SK-N-SH (cell line): ENCODE data around the gene TXNDC12. TPM values are rescaled to one million over a fixed set of nuclear protein-coding genes. Genes with fewer than 3 reads are reported as not detected.
"Not testable (repeated sequence)": the region's sequence is repeated elsewhere in the genome, so short reads cannot be mapped to it uniquely, and the experiment has no call there.

ENCODE experiments used
- CTCF ChIA-PET: fragments of 300-600, 350-600 bp; formaldehyde crosslinking; extraction: SDS; loops from one replicate; lab custom pipeline; 2021; lab: Yijun Ruan, JAX
- POLR2A ChIA-PET: fragments of 350-600 bp; sonication (Branson Sonifier 250); formaldehyde crosslinking; extraction: SDS; loops from one replicate; lab custom pipeline; 2020; ENCODE audit warnings: antibody characterized with exemption, inconsistent platforms; lab: Yijun Ruan, JAX
- DNase-seq: peaks from one replicate; pipeline ENCODE4 v3.0.0; 2012
- H2AFZ ChIP-seq: fragments of 200-600 bp; sonication (generic); 2 replicates; pipeline ENCODE4 v1.8.1; 2016; ENCODE audit warnings: antibody characterized with exemption, mild to moderate bottlenecking, low read depth
- H3F3A ChIP-seq: fragments of 200-600 bp; sonication (generic); replicated peaks from 2 replicates; pipeline ENCODE3; 2016; ENCODE audit warnings: antibody characterized with exemption, mild to moderate bottlenecking; ENCODE audit not compliant: insufficient read depth
- H3K27ac ChIP-seq, 2 experiments: fragments of 200-500 bp in 1 of 2; fragments of 200-600 bp in 1 of 2; sonication (Bioruptor generic) in 1 of 2; sonication (generic), shearing (Covaris generic) in 1 of 2; 2 replicates each; pipeline versions ENCODE4 v1.5.1 to v1.6.1; 2014 to 2016; ENCODE audit warnings: low read depth in 2 of 2, inconsistent platforms in 1 of 2, low read length in 1 of 2, mild to moderate bottlenecking in 1 of 2, mixed read lengths in 1 of 2
- H3K27me3 ChIP-seq: fragments of 200-600 bp; sonication (generic), shearing (Covaris generic); 2 replicates; pipeline ENCODE4 v1.6.1; 2016; ENCODE audit warnings: mixed run types; ENCODE audit not compliant: insufficient read depth
- H3K36me3 ChIP-seq, 2 experiments: fragments of 200-500 bp in 1 of 2; fragments of 200-600 bp in 1 of 2; sonication (Bioruptor generic) in 1 of 2; sonication (generic) in 1 of 2; replicated peaks in 1 of 2; 2 replicates each; pipeline versions ENCODE3 to v1.5.1; 2014 to 2016; ENCODE audit warnings: low read length in 1 of 2, mild to moderate bottlenecking in 1 of 2; ENCODE audit not compliant: insufficient read depth in 2 of 2, control insufficient read depth in 1 of 2
- H3K4me1 ChIP-seq, 2 experiments: fragments of 200-500 bp in 1 of 2; fragments of 200-600 bp in 1 of 2; sonication (Bioruptor generic) in 1 of 2; sonication (generic), shearing (Covaris generic) in 1 of 2; 2 replicates each; pipeline versions ENCODE4 v1.5.1 to v1.6.1; 2014 to 2016; ENCODE audit warnings: low read depth in 1 of 2, low read length in 1 of 2, mixed run types in 1 of 2; ENCODE audit not compliant: insufficient read depth in 2 of 2, control insufficient read depth in 1 of 2
- H3K4me2 ChIP-seq: fragments of 200-600 bp; sonication (generic), shearing (Covaris generic); 2 replicates; pipeline ENCODE4 v1.6.1; 2017; ENCODE audit warnings: mixed run types
- H3K4me3 ChIP-seq, 2 experiments: fragments of 200-500 bp in 1 of 2; fragments of 200-600 bp in 1 of 2; sonication (Bioruptor generic) in 1 of 2; sonication (generic), shearing (Covaris generic) in 1 of 2; 2 replicates each; pipeline versions ENCODE4 v1.5.1 to v1.8.1; 2014 to 2016; ENCODE audit warnings: low read depth in 2 of 2, inconsistent platforms in 1 of 2, low read length in 1 of 2, mild to moderate bottlenecking in 1 of 2, mixed read lengths in 1 of 2, moderate library complexity in 1 of 2
- H3K79me2 ChIP-seq: fragments of 200-600 bp; sonication (generic); 2 replicates; pipeline ENCODE4 v1.8.1; 2017; ENCODE audit warnings: mild to moderate bottlenecking; ENCODE audit not compliant: insufficient read depth
- H3K9ac ChIP-seq: fragments of 200-600 bp; sonication (generic); 2 replicates; pipeline ENCODE4 v1.6.1; 2017; ENCODE audit warnings: mixed run types
- H3K9me2 ChIP-seq: fragments of 200-600 bp; sonication (generic); 2 replicates; pipeline ENCODE4 v1.6.1; 2017; ENCODE audit warnings: mixed run types
- H3K9me3 ChIP-seq: fragments of 200-600 bp; sonication (generic); 2 replicates; pipeline ENCODE4 v1.6.1; 2017; ENCODE audit warnings: mixed run types, mild to moderate bottlenecking, moderate library complexity
- H4K20me1 ChIP-seq: fragments of 200-600 bp; sonication (generic); 2 replicates; pipeline ENCODE4 v1.6.1; 2017; ENCODE audit warnings: mild to moderate bottlenecking, mixed run types; ENCODE audit not compliant: insufficient read depth
- CHD2 ChIP-seq: fragments of 150-350 bp; IDR thresholded peaks from 2 replicates; pipeline ENCODE4 v1.6.1; 2018; ENCODE audit warnings: low read length; ENCODE audit not compliant: partially characterized antibody
- ELF1 ChIP-seq: IDR thresholded peaks from 2 replicates; pipeline ENCODE4 v1.4.0; 2012
- EP300 ChIP-seq, 2 experiments: IDR thresholded peaks; 2 replicates each; pipeline versions ENCODE4 v1.4.0 to v1.6.1; 2012; ENCODE audit warnings: borderline replicate concordance in 1 of 2, low read depth in 1 of 2, low read length in 1 of 2
- FOXJ3 ChIP-seq: sonication (generic); formaldehyde crosslinking; IDR thresholded peaks from 2 replicates; pipeline ENCODE4 v1.5.1; 2020; ENCODE audit warnings: mild to moderate bottlenecking, missing genetic modification reagents
- GABPA ChIP-seq: IDR thresholded peaks from 2 replicates; pipeline ENCODE4 v1.4.0; 2012; ENCODE audit warnings: low read depth, mild to moderate bottlenecking
- GATA2 ChIP-seq: sonication (generic); formaldehyde crosslinking; IDR thresholded peaks from 2 replicates; pipeline ENCODE4 v1.5.0; 2020; ENCODE audit warnings: mild to moderate bottlenecking, missing genetic modification reagents
- MEF2A ChIP-seq: IDR thresholded peaks from 2 replicates; pipeline ENCODE4 v1.4.0; 2012; ENCODE audit warnings: low read depth, borderline replicate concordance
- MXI1 ChIP-seq: IDR thresholded peaks from 2 replicates; pipeline ENCODE4 v1.6.1; 2012; ENCODE audit warnings: mild to moderate bottlenecking, low read depth, low read length, improper control_type of control experiment
- NFIC ChIP-seq: IDR thresholded peaks from 2 replicates; pipeline ENCODE4 v1.4.0; 2012; ENCODE audit warnings: borderline replicate concordance
- NRF1 ChIP-seq: IDR thresholded peaks from 2 replicates; pipeline ENCODE4 v1.6.1; 2012; ENCODE audit warnings: low read depth, mild to moderate bottlenecking, low read length
- RAD21 ChIP-seq: IDR thresholded peaks from 2 replicates; pipeline ENCODE4 v1.6.1; 2012; ENCODE audit warnings: mild to moderate bottlenecking, low read length
- RCOR1 ChIP-seq: fragments of 150-350 bp; IDR thresholded peaks from 2 replicates; pipeline ENCODE4 v1.6.1; 2017; ENCODE audit warnings: antibody characterized with exemption, low read length
- REST ChIP-seq: IDR thresholded peaks from 2 replicates; pipeline ENCODE4 v1.6.1; 2012; ENCODE audit warnings: mild to moderate bottlenecking, low read depth, low read length, moderate library complexity
- RXRA ChIP-seq: IDR thresholded peaks from 2 replicates; pipeline ENCODE4 v1.4.0; 2012; ENCODE audit warnings: low read depth, mild to moderate bottlenecking, borderline replicate concordance
- SMC3 ChIP-seq: IDR thresholded peaks from 2 replicates; pipeline ENCODE4 v1.6.1; 2012; ENCODE audit warnings: low read depth, low read length, improper control_type of control experiment
- WGBS: methylation state at CpG from one replicate; pipeline ENCODE4 v1.1.6; 2017; ENCODE audit warnings: low lambda C conversion rate; 5-methylcytosine and 5-hydroxymethylcytosine counted together
- polyA plus RNA-seq, 3 experiments: library from polyadenylated mRNA; depleted of rRNA; stranded (reverse); fragments of >200 nt; gene quantifications; 2 replicates each; pipeline ENCODE4 v1.2.3, GENCODE V29; 2012
- TF ChIP-seq, protein P1 (sequence below): IDR thresholded peaks from 2 replicates; pipeline ENCODE4 v1.4.0; 2012; ENCODE audit warnings: low read depth, borderline replicate concordance

Gene TXNDC12
- polyA plus RNA-seq, 1 of the 3 experiments (the other 2 are of a cell fraction), result 37.2 TPM

- POLR2A ChIA-PET, result no interaction called here
- Histone ChIP-seq H3K4me1 (no peaks in the 10 kb centered on the region), H3K4me2 (no peak overlapping the region), H3K27ac (no peak overlapping the region), H2AFZ (no peak overlapping the region), H3K79me2 (no peaks in the 10 kb centered on the region), H3K36me3 (peaks cover 0 to 13% of the 10 kb centered on the region in 2 experiments), H3K9me3 (no peaks in the 10 kb centered on the region), H4K20me1 (no peaks in the 10 kb centered on the region), H3F3A (peaks cover 10% of the 10 kb centered on the region), H3K9ac (no peak overlapping the region), H3K27me3 (no peaks in the 10 kb centered on the region), H3K4me3 (no peak overlapping the region), H3K9me2 (no peaks in the 10 kb centered on the region)
- no peak for DNase-seq
- WGBS, result 71% methylated on average over 8 of the region's 8 CpGs
- TF ChIP-seq REST (no peak), GABPA (no peak), NFIC (no peak), RAD21 (no peak), CHD2 (no peak), FOXJ3 (CRISPR knock-in tag) (no peak), RCOR1 (no peak), SMC3 (no peak), GATA2 (no peak), RXRA (no peak), MEF2A (no peak), NRF1 (no peak), MXI1 (no peak), ELF1 (no peak), EP300 (IDR thresholded peaks at IDR 0.05; ENCODE audit: borderline replicate concordance in 1 of 2, low read depth in 1 of 2, low read length in 1 of 2) (no peak)
- TF ChIP-seq, protein P1, sequence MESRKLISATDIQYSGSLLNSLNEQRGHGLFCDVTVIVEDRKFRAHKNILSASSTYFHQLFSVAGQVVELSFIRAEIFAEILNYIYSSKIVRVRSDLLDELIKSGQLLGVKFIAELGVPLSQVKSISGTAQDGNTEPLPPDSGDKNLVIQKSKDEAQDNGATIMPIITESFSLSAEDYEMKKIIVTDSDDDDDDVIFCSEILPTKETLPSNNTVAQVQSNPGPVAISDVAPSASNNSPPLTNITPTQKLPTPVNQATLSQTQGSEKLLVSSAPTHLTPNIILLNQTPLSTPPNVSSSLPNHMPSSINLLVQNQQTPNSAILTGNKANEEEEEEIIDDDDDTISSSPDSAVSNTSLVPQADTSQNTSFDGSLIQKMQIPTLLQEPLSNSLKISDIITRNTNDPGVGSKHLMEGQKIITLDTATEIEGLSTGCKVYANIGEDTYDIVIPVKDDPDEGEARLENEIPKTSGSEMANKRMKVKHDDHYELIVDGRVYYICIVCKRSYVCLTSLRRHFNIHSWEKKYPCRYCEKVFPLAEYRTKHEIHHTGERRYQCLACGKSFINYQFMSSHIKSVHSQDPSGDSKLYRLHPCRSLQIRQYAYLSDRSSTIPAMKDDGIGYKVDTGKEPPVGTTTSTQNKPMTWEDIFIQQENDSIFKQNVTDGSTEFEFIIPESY, result no peak
- CTCF ChIA-PET, result no interaction called here
Measured at GRCh38 chr1:52096216-52096615, 41.2 kb upstream of the TXNDC12 start.

DNA sequence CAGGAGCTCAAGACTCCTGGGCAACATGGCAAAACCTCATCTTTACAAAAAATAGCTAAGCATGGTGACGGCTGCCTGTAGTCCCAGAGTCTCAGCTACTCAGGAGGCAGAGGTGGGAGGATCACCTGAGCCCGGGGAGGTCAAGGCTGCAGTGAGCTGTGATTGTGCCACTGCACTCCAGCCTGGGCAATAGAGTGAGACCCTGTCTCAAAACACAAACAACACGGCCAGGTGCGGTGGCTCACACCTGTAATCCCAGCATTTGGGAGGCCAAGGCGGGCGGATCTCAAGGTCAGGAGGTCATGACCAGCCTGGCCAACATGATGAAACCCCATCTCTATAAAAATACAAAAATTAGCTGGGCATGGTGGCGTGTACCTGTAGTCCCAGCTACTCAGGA, 39.3 kb upstream of the TXNDC12 start:
- H2AFZ ChIP-seq, DNase-seq, H3K4me2 ChIP-seq, H3K4me3 ChIP-seq, H3K9ac ChIP-seq, H4K20me1 ChIP-seq, H3K27ac ChIP-seq, H3K4me1 ChIP-seq, H3K79me2 ChIP-seq, H3K9me3 ChIP-seq, H3K27me3 ChIP-seq, H3K9me2 ChIP-seq, H3F3A ChIP-seq, CTCF ChIA-PET: not testable (repeated sequence)
- H3K36me3 ChIP-seq, result peaks cover 14 to 30% of the 10 kb centered on the region in 2 experiments
- POLR2A ChIA-PET, result interaction anchor here (1.1 kb wide), 1 partner anchor 16 kb away, joined by 3 read pairs; no protein-coding TSS in a partner anchor
- 83% methylated on average over 7 of the region's 7 CpGs for WGBS

- H3K9ac ChIP-seq, H3K9me3 ChIP-seq, H3K4me1 ChIP-seq, H3K4me2 ChIP-seq, H2AFZ ChIP-seq, H3F3A ChIP-seq, H3K27ac ChIP-seq, H3K4me3 ChIP-seq, H3K27me3 ChIP-seq, H4K20me1 ChIP-seq, DNase-seq, POLR2A ChIA-PET, H3K9me2 ChIP-seq: not testable (repeated sequence)
- CTCF ChIA-PET, result interaction anchor here (0.7 kb wide), 1 partner anchor 22 kb away, joined by 3 read pairs; no protein-coding TSS in a partner anchor
- Histone ChIP-seq H3K36me3 (peaks cover 36 to 62% of the 10 kb centered on the region in 2 experiments), H3K79me2 (peaks cover 20% of the 10 kb centered on the region; the same call in 1 of the 2 replicates)
Measured at GRCh38 chr1:52087892-52088291, 32.9 kb upstream of the TXNDC12 start.
